NOMO-1 treated with DMSO at 0.1 percent for 48 hours (cell line): ENCODE measurements around the gene FOXE1.

ENCODE experiments used
- DNase-seq: peaks from one replicate; lab custom pipeline; 2025; ENCODE audit not compliant: unreplicated experiment; lab: John Stamatoyannopoulos, UW

FOXE1 gene

GRCh38 chr9:97853056-97853843 lies at the start of gene FOXE1:
TSS of gene FOXE1 (plus strand) at chr9:97853226. CDS start at chr9:97853915, 689 bp downstream.
- DNase-seq = no peak

- no peak for DNase-seq
These were observed 49.0 kb upstream of the FOXE1 start for GRCh38 chr9:97804059-97804365.

GRCh38 chr9:97806721-97807120 lies 46.3 kb upstream of the FOXE1 start:
- no peak for DNase-seq

- no peak for DNase-seq
These were observed 45.3 kb upstream of the FOXE1 start for GRCh38 chr9:97807681-97808080.

GRCh38 chr9:97808415-97808814 lies 44.6 kb upstream of the FOXE1 start:
- no peak for DNase-seq

- no peak for DNase-seq
These were observed 44.1 kb upstream of the FOXE1 start for GRCh38 chr9:97808972-97809371.

GRCh38 chr9:97809666-97810344 lies 43.2 kb upstream of the FOXE1 start:
- DNase-seq = no peak

- no peak for DNase-seq
These were observed 41.3 kb upstream of the FOXE1 start for GRCh38 chr9:97811533-97812246.

- no peak for DNase-seq
These were observed 40.8 kb upstream of the FOXE1 start for GRCh38 chr9:97812247-97812543.

- DNase-seq = no peak
These were observed 40.0 kb upstream of the FOXE1 start for GRCh38 chr9:97813072-97813471.

GRCh38 chr9:97819735-97820134 lies 33.3 kb upstream of the FOXE1 start:
- DNase-seq = no peak

- no peak for DNase-seq
These were observed 32.7 kb upstream of the FOXE1 start for GRCh38 chr9:97820373-97820772.

- DNase-seq = no peak
These were observed 21.9 kb upstream of the FOXE1 start for GRCh38 chr9:97830884-97831829.

- peak; percentile 96 for DNase-seq
These were observed 21.0 kb upstream of the FOXE1 start for GRCh38 chr9:97831843-97832636.

- DNase-seq = no peak
These were observed 12.5 kb upstream of the FOXE1 start for GRCh38 chr9:97840521-97840920.

GRCh38 chr9:97842960-97843359 lies 10.1 kb upstream of the FOXE1 start:
- no peak for DNase-seq

GRCh38 chr9:97845130-97845529 lies 7.9 kb upstream of the FOXE1 start:
- DNase-seq = no peak

GRCh38 chr9:97845763-97846162 lies 7.3 kb upstream of the FOXE1 start:
- no peak for DNase-seq

GRCh38 chr9:97846347-97846746 lies 6.7 kb upstream of the FOXE1 start:
- DNase-seq = no peak

GRCh38 chr9:97847474-97848214 lies 5.4 kb upstream of the FOXE1 start:
- no peak for DNase-seq
